Measurements from ENCODE around the gene IL15. TPM values are rescaled to one million over a fixed set of nuclear protein-coding genes. Genes with fewer than 3 reads are reported as not detected.

The IL15 gene
- total and polyA plus RNA-seq, 2 of the 4 experiments (the other 2 are of a cell fraction): 5.0 to 5.2 TPM

DNA sequence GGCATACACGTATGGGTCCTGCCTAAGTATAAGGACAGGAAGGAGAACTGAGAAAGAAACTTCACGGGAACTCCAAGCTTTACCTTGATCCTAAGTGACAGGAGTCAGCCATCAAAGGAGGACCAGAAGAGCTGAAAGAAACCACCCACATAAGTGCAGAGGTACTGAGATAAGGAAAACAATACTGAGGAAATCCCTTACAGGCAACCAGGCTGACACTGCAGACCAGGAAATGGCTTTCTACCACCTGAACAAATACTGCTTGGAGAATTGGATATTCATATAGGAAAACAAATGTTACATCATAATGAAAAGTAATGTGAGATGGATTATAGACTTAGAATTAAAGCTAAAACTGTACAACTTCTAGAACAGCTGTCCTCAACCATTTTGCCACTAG, 127.0 kb downstream of the IL15 start:
- H4K8ac ChIP-seq (ENCODE audit: low read depth in 2 of 2, low read length in 2 of 2): no peak overlapping the region
- H3K79me1 ChIP-seq (ENCODE audit: low read depth in 1 of 2, low read length in 2 of 2): no peaks in the 10 kb centered on the region
- no peak overlapping the region for H3K14ac ChIP-seq (replicated peaks; ENCODE audit: low read depth, low read length)
- H2AK5ac ChIP-seq (ENCODE audit: low read depth, low read length): no peak overlapping the region
- no peak overlapping the region; the same call in 1 of the 2 replicates for H3K23ac ChIP-seq (ENCODE audit: low read depth, low read length)
- H3K18ac ChIP-seq (ENCODE audit: low read depth, low read length): no peak overlapping the region
- H2AFZ ChIP-seq (replicated peaks; ENCODE audit: low read length, poor library complexity): no peak overlapping the region
- TF ChIP-seq MAFK (IDR thresholded peaks at IDR 0.05; ENCODE audit: low read depth, low read length) (no peak), RAD21 (IDR thresholded peaks at IDR 0.05; ENCODE audit: low read length) (no peak), MXI1 (IDR thresholded peaks at IDR 0.05; ENCODE audit: borderline replicate concordance, low read depth, low read length) (no peak), BHLHE40 (IDR thresholded peaks at IDR 0.05; ENCODE audit: low read depth, low read length) (no peak)
- TF ChIP-seq, protein P1, sequence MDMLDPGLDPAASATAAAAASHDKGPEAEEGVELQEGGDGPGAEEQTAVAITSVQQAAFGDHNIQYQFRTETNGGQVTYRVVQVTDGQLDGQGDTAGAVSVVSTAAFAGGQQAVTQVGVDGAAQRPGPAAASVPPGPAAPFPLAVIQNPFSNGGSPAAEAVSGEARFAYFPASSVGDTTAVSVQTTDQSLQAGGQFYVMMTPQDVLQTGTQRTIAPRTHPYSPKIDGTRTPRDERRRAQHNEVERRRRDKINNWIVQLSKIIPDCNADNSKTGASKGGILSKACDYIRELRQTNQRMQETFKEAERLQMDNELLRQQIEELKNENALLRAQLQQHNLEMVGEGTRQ (IDR thresholded peaks at IDR 0.05; ENCODE audit: low read depth, low read length): no peak
- TF ChIP-seq, protein P2, sequence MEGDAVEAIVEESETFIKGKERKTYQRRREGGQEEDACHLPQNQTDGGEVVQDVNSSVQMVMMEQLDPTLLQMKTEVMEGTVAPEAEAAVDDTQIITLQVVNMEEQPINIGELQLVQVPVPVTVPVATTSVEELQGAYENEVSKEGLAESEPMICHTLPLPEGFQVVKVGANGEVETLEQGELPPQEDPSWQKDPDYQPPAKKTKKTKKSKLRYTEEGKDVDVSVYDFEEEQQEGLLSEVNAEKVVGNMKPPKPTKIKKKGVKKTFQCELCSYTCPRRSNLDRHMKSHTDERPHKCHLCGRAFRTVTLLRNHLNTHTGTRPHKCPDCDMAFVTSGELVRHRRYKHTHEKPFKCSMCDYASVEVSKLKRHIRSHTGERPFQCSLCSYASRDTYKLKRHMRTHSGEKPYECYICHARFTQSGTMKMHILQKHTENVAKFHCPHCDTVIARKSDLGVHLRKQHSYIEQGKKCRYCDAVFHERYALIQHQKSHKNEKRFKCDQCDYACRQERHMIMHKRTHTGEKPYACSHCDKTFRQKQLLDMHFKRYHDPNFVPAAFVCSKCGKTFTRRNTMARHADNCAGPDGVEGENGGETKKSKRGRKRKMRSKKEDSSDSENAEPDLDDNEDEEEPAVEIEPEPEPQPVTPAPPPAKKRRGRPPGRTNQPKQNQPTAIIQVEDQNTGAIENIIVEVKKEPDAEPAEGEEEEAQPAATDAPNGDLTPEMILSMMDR (conservative IDR thresholded peaks at IDR 0.05; ENCODE audit: low read depth, low read length): no peak
- ChIA-PET POLR2A (ENCODE audit: unreplicated experiment) (no interaction called here), CTCF (no interaction called here)
- no peaks in the 10 kb centered on the region for H3K27me3 ChIP-seq (ENCODE audit: control insufficient read depth, insufficient read depth, low read length)
- H3K4me2 ChIP-seq (ENCODE audit: low read depth, low read length): no peak overlapping the region
- H3K36me3 ChIP-seq (ENCODE audit: control insufficient read depth, insufficient read depth, low read length): no peaks in the 10 kb centered on the region
- in situ Hi-C loops (cut with MboI; ENCODE audit: low sequenced_read_pairs): no loop called here
- peak overlapping the region; percentile 40; the same call in 1 of the 3 replicates for H2BK15ac ChIP-seq (ENCODE audit: low read depth, low read length)
- H3K4ac ChIP-seq (ENCODE audit: low read depth, low read length): no peak overlapping the region
- no peaks in the 10 kb centered on the region for H3K9me3 ChIP-seq (ENCODE audit: control insufficient read depth, insufficient read depth, low read length)
- H3K27ac ChIP-seq (ENCODE audit: insufficient read depth, low read length): no peak overlapping the region
- no peaks in the 10 kb centered on the region for H4K20me1 ChIP-seq (ENCODE audit: insufficient read depth, low read length)
- no peak overlapping the region for H2AK9ac ChIP-seq (replicated peaks; ENCODE audit: low read depth, low read length, poor library complexity)
- no peak overlapping the region for H3K9ac ChIP-seq (ENCODE audit: low read depth, low read length)
- WGBS, 2 experiments (ENCODE audit: extremely low coverage in 2 of 2, insufficient read length in 1 of 2): no CpG with 5 or more reads among the region's 2 CpGs
- dilution Hi-C loops (cut with HindIII; ENCODE audit: low sequenced_read_pairs, unreplicated experiment): no loop called here
- H3K4me1 ChIP-seq (ENCODE audit: control insufficient read depth, insufficient read depth, low read length): no peaks in the 10 kb centered on the region
- intact Hi-C loops (cut with micrococcal nuclease): no loop called here
- H3K4me3 ChIP-seq (ENCODE audit: insufficient read depth, low read depth, low read length): no peak overlapping the region
- H2BK120ac ChIP-seq (ENCODE audit: low read depth, low read length): no peak overlapping the region
- H2BK20ac ChIP-seq (ENCODE audit: low read depth, low read length): no peak overlapping the region
- no peak overlapping the region for H2BK5ac ChIP-seq (ENCODE audit: low read depth, low read length, poor library complexity, severe bottlenecking)
- no TSS peak for BruUV-seq (replicated peaks)
- H4K5ac ChIP-seq (ENCODE audit: low read depth, low read length): no peak overlapping the region
- no peak for DNase-seq
- H3K56ac ChIP-seq (ENCODE audit: extremely low read depth, insufficient read depth, low read length): no peak overlapping the region
- no peaks in the 10 kb centered on the region for H3K9me1 ChIP-seq (ENCODE audit: insufficient read depth, low read length)
- H4K91ac ChIP-seq (ENCODE audit: insufficient read depth, low read depth, low read length): no peak overlapping the region
- no peak for ATAC-seq (ENCODE audit: low read depth)

All from IMR-90 (cell line).